GM12874 (cell line): ENCODE results near the gene TTLL9.

ENCODE experiments used
- TF ChIP-seq, protein P1 (sequence below): IDR thresholded peaks from 2 replicates; pipeline ENCODE4 v1.5.1; 2011; ENCODE audit warnings: low read depth, mild to moderate bottlenecking, control low read depth, low read length, moderate library complexity; ENCODE audit not compliant: insufficient read depth

Gene TTLL9

DNA sequence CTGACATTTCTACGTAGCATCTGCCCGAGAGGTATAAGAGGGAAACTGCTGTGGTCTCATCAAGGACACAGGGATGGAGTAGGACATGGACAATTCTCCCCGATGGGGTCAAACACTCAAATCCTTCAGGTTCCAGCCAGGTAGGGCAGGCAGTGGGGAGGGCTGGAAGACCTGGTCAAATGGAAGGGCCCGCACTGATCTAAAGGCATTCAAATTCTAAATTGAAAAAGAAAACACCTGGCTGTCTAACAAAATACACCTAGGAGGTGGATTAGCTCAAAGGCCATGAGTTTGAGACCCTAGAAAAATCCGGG is 8.3 kb upstream of the TTLL9 start:
- TF ChIP-seq, protein P1, sequence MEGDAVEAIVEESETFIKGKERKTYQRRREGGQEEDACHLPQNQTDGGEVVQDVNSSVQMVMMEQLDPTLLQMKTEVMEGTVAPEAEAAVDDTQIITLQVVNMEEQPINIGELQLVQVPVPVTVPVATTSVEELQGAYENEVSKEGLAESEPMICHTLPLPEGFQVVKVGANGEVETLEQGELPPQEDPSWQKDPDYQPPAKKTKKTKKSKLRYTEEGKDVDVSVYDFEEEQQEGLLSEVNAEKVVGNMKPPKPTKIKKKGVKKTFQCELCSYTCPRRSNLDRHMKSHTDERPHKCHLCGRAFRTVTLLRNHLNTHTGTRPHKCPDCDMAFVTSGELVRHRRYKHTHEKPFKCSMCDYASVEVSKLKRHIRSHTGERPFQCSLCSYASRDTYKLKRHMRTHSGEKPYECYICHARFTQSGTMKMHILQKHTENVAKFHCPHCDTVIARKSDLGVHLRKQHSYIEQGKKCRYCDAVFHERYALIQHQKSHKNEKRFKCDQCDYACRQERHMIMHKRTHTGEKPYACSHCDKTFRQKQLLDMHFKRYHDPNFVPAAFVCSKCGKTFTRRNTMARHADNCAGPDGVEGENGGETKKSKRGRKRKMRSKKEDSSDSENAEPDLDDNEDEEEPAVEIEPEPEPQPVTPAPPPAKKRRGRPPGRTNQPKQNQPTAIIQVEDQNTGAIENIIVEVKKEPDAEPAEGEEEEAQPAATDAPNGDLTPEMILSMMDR: no peak

DNA sequence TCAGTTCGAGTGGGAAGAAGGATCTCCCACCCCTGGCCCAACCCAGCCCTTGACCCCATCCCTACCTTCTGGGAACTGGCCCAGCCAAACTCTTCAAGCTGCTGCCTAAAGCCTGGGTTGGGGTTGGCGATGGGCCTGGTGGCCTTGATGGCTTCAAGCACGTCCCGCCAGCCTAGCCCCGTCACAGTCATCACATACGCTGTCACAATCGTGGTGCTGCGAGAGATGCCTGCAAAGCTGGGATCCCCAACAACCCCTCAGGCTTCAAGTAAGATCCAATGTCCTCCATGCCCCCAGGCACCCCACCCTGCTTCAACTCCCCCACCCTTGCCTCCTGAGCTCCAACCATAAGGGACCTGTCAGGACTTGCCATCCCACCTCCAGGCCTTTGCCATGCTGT is 7.9 kb upstream of the TTLL9 start:
- TF ChIP-seq, protein P1: no peak

DNA sequence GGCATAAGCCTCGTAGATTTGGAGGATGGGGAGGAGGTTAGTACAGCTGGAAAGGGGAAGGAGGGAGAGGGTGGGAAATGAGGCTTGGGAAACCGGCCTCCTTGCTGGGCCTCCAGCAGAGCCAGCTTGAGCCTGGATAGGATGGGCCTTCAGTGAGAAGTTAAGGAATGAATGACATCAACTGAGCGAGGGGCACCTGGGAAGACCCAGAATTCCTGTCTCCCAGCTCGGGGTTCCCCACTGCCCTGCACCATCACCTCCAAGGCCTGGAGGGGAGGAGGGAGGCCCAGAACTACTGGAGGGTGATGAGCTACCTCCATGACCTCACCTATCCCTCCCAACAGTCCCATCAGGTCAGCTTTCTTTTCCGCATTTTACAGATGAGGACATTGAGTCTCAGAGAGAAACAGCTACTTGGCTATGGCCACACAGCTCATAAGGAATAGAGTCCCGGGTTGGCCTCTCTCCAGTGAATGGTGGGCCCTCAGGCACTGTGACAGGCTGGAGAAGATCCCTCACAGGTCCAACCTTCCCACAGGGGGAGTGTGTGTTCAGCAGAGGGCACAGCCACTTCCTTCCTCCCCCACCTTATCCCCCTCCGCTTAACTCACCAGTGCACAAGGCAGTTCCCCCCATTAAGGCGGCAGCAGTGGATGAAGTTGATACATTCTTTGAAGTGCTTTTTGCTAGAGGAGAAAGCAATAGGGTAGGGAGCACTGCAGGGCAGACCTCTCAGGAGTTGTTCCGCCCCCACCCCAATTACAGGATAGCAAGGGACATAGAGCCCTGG is 6.9 kb upstream of the TTLL9 start:
- TF ChIP-seq, protein P1: no peak

DNA sequence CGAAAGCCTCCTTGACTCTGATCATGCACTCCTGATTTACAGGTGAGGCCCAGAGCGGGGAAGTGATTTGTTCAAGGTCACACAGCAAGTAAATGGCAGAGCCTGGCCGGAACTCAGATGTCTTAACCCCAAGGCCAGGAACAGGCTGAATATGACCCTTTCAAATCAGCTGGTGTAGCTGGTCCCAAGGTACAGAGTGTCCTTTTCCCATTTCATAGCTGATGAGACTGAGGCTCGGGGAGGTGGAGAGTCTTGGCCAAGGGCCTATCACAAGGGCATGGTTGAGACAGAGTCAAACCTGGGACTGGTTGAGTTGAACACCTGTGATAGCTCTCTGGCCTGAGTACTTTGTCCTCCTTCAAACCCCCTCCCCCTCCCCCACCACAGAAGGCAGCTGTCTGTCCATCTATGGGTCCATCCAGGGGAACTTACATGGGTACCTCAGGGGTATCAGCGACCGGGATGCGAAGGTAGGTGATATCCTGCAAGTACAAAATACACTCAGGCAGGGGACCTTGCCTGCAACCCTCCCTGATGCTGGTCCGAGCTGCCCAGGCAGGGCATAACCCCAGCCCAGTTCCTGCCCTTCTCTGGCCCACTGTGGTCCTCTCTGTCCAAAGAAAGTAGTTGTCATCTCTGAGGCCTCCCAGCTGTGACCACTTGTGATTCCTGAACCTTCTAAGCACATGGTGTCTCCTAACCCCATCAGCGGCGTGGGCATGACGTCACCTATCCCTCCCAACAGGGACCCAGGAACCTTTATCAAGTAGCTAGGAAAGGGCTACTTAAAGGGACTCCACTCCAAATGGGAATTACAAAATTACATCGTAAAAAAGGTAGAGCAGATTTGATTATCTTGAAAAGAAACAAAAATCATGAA is 5.7 kb upstream of the TTLL9 start:
- TF ChIP-seq, protein P1: no peak

DNA sequence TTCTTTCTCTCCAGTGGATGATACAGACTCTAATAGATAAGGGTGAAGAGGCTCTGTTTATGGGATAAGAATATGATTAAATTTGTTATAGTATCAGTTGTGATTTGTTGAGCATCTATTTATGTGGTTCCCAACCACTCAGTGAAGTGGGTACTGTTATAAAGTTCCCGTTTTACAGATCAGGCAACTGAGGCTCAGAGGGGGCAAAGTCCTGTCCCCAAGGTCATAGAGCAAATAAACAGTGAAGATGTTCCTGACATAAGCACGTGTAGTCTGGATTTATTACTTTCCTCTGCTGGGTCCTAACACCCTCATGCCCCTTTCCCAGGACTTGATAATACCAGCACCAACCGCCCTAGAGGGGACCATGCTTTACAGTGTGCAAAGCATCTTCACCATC is 4.2 kb upstream of the TTLL9 start:
- TF ChIP-seq, protein P1: no peak

DNA sequence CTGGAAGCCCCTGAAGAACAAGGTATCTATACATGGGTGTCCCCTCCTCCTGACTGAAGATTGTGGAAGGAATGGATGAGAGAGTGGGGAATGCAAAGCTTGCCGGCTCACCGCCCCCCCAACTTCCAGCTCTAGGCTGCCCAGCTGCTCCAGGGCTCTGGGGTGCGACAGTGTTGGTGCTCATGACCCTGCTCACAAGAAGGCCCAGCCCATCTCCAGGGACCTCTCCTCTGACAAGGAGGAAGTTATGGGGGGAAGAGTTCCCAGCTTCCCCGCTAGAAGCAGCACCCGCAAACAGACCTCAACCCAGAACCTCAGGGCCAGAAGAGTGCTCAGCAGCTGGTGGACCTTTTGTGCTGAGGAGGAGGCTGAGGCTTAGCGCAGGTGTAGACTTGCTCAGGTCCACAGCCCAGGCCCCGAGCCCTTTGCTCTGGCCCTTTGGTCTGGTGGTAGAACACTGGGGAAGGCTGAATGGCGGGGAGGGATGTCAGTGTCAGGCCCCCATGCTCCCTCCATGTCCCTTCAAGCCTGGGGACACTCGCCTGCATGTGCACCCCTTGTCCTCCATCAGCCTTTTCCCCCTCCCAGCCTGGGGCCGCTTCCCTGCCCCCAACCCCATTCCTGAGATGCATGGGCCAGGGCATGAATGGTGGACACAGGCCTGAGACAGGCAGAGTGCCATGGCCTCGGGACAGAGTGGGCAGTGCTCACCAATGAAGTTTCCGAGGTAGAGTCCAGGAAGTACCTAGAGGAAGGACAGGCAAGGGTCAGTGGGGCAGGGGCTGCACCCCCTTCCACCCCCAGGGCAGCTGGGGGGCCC is 1.4 kb upstream of the TTLL9 start:
- TF ChIP-seq, protein P1: no peak

DNA sequence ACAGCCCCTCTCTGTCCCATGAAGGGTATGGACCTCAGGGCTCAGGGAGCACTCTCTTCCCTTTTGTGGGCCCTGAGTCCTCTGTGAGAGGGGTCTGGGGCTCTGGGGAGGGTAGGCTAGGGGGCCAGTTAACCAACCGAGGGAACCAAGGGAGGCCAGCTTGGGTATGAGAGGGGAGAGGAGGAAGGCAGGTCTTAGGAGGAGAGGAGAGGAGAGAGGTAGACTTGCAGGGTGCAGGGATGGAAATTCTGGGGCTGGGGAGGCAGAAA is 827 bp upstream of the TTLL9 start:
- TF ChIP-seq, protein P1: no peak
